Cardiac muscle cell (in vitro differentiated cells and primary cell): ENCODE results near the gene UBE2L6. TPM values are rescaled to one million over a fixed set of nuclear protein-coding genes. Genes with fewer than 3 reads are reported as not detected.
A peak's percentile ranks its signal among the peaks of the same experiment; 100 is the strongest.
"Not testable (repeated sequence)": the region's sequence is repeated elsewhere in the genome, so short reads cannot be mapped to it uniquely, and the experiment has no call there.

Experiments used
- DNase-seq, 2 donors: peaks; one replicate each; pipeline versions ENCODE4 v3.0.0 to v3.0.0-alpha.2; 2010 to 2017; ENCODE audit warnings: low read depth in 1 of 2, low spot score in 1 of 2
- H3K27ac ChIP-seq: fragments of 200-600 bp; sonication (generic); 2 replicates; pipeline ENCODE4 v1.5.1; 2016
- H3K27me3 ChIP-seq: fragments of 200-600 bp; sonication (generic); 2 replicates; pipeline ENCODE4 v1.6.0; 2016; ENCODE audit warnings: control low read depth
- H3K36me3 ChIP-seq: fragments of 200-600 bp; sonication (generic); 2 replicates; pipeline ENCODE4 v1.5.1; 2016; ENCODE audit warnings: control low read depth
- H3K4me1 ChIP-seq: fragments of 200-600 bp; sonication (generic); 2 replicates; pipeline ENCODE4 v1.8.1; 2017; ENCODE audit warnings: low read depth, mild to moderate bottlenecking, mixed run types
- H3K4me3 ChIP-seq: fragments of 200-600 bp; sonication (generic); 2 replicates; pipeline ENCODE4 v1.5.1; 2016; ENCODE audit warnings: mild to moderate bottlenecking
- H3K9me3 ChIP-seq: fragments of 200-600 bp; sonication (generic); 2 replicates; pipeline ENCODE4 v1.5.1; 2017; ENCODE audit warnings: low read depth, mild to moderate bottlenecking, control low read depth
- polyA plus RNA-seq: library from polyadenylated mRNA; unstranded; fragments of >200 nt; fragmentation: Nextera tagmentation; extraction: Ambion mirVana; gene quantifications from 2 replicates; pipeline ENCODE4 v1.2.1, GENCODE V29; 2016
- total RNA-seq: library from RNA; depleted of rRNA; stranded (reverse); fragments of >200 nt; gene quantifications from 2 replicates; pipeline ENCODE4 v1.2.3, GENCODE V29; 2016
- TF ChIP-seq, protein P1 (sequence below): IDR thresholded peaks from 2 replicates; pipeline ENCODE4 v1.5.1; 2012; ENCODE audit warnings: low read depth, mild to moderate bottlenecking, low read length

UBE2L6 gene
- total and polyA plus RNA-seq, 2 experiments from 2014 or later = 129 to 158 TPM

DNA sequence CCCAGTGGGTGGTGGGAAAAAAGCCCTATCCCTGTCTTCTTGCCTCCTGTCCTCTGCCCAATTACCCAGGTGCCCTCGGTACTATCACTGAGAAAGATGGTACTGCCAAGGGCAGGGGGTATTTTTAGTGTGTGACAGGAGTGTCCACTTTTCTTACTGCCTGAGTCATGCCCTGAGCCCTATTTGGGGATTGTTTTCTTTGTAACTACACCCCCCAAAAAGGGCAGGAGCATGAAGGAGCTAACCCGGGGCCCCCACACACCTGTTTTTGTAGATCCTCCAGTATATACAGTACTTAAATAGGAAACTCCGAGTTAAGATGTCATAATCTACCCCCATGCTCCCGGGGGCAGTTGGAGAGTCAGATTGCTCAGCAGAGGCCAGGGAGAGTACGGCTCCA, 26.3 kb downstream of the UBE2L6 start:
- Histone ChIP-seq H3K9me3 (no peaks in the 10 kb centered on the region), H3K27me3 (no peaks in the 10 kb centered on the region), H3K4me3 (no peak overlapping the region), H3K27ac (no peak overlapping the region), H3K4me1 (peaks cover 7% of the 10 kb centered on the region), H3K36me3 (no peaks in the 10 kb centered on the region)
- no peak for DNase-seq
- TF ChIP-seq, protein P1, sequence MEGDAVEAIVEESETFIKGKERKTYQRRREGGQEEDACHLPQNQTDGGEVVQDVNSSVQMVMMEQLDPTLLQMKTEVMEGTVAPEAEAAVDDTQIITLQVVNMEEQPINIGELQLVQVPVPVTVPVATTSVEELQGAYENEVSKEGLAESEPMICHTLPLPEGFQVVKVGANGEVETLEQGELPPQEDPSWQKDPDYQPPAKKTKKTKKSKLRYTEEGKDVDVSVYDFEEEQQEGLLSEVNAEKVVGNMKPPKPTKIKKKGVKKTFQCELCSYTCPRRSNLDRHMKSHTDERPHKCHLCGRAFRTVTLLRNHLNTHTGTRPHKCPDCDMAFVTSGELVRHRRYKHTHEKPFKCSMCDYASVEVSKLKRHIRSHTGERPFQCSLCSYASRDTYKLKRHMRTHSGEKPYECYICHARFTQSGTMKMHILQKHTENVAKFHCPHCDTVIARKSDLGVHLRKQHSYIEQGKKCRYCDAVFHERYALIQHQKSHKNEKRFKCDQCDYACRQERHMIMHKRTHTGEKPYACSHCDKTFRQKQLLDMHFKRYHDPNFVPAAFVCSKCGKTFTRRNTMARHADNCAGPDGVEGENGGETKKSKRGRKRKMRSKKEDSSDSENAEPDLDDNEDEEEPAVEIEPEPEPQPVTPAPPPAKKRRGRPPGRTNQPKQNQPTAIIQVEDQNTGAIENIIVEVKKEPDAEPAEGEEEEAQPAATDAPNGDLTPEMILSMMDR = no peak

DNA sequence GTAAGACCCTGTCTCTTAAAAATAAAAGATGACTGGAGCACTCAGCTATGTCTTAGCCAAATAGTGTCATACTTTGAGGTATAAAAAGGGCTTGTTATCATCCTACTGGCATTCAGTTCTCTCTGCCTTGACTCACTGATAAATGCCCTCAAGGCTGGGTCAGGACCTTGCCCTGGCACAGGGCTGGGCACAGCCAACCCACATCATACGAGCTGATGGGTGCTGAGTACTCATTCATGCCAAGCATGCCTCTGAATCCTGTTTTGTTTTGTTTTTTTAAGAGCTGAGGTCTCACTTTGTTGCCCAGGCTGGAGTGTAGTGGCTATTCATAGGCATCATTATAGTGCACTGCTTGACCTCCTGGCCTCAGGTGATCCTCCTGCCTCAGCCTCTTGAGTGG, 28.1 kb downstream of the UBE2L6 start:
- H3K36me3 ChIP-seq = no peaks in the 10 kb centered on the region
- no peak for DNase-seq
- H3K9me3 ChIP-seq = no peaks in the 10 kb centered on the region
- H3K27ac ChIP-seq = no peak overlapping the region
- H3K4me3 ChIP-seq = no peak overlapping the region
- H3K27me3 ChIP-seq = no peaks in the 10 kb centered on the region
- TF ChIP-seq, protein P1 = no peak
- H3K4me1 ChIP-seq = peaks cover 7% of the 10 kb centered on the region

DNA sequence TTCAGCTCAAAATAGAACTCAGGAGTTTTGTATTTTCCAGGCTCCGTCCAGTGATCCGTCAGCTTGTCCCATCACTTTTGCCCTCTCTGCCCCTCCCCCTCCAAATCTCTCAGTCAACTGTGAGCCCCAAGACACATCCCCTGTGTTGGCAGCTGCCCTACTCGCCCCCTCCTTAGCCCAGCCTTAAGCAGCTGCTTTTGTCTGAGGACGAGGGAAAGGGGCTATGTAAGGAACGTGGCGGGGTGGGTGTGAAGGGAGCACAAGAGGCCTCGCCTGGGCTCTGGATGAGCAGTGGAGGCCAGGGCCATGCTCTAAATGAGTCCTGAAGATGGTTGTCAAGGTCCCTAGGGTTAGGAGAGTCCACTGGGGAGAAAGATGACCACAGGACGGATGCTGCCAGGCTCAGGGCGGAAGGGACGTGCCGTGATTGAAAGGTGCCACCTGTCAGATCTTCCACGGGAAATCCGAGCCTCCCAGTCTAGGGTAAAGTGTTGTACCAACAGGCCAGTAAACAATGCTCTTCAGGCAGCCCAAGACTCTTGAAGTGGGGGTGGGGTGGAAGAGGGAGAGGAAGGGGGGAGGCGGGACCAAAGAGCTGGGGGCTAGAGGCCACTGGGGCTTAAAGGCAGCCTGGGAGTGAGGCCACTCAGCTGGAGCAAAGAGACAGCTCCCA, 30.4 kb downstream of the UBE2L6 start, which contains the start of gene SMTNL1:
Gene SMTNL1, plus strand, starts transcription at position 649 of the 673 bp plus-strand sequence. CDS start 5,048 bp downstream, outside the sequence.
- H3K27me3 ChIP-seq = no peaks in the 10 kb centered on the region
- H3K9me3 ChIP-seq = no peaks in the 10 kb centered on the region
- peak within 1 kb of the TSS; percentile 54 for H3K27ac ChIP-seq
- H3K36me3 ChIP-seq = no peaks in the 10 kb centered on the region
- TF ChIP-seq, protein P1 = no peak
- H3K4me1 ChIP-seq = peaks cover 7% of the 10 kb centered on the region
- no peak within 1 kb of the TSS for H3K4me3 ChIP-seq
- DNase-seq = no peak

DNA sequence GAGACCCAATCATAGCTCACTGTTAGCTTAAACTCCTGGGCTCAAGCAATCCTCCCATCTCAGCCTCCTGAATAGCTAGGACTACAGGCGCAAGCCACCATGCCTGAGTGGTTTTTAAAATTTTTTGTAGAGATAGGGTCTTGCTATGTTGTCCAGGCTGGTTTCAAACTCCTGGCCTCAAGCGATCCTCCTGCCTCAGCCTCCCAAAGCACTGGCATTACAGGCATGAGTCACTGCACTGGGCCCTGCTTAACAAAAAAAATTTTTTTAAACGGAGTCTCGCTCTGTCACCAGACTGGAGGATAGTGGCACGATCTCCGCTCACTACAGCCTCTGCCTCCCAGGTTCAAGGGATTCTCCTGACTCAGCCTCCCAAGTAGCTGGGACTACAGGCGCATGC, 33.0 kb downstream of the UBE2L6 start:
- not testable (repeated sequence) for DNase-seq, H3K36me3 ChIP-seq, H3K4me3 ChIP-seq, H3K27ac ChIP-seq, H3K27me3 ChIP-seq, H3K4me1 ChIP-seq, H3K9me3 ChIP-seq

DNA sequence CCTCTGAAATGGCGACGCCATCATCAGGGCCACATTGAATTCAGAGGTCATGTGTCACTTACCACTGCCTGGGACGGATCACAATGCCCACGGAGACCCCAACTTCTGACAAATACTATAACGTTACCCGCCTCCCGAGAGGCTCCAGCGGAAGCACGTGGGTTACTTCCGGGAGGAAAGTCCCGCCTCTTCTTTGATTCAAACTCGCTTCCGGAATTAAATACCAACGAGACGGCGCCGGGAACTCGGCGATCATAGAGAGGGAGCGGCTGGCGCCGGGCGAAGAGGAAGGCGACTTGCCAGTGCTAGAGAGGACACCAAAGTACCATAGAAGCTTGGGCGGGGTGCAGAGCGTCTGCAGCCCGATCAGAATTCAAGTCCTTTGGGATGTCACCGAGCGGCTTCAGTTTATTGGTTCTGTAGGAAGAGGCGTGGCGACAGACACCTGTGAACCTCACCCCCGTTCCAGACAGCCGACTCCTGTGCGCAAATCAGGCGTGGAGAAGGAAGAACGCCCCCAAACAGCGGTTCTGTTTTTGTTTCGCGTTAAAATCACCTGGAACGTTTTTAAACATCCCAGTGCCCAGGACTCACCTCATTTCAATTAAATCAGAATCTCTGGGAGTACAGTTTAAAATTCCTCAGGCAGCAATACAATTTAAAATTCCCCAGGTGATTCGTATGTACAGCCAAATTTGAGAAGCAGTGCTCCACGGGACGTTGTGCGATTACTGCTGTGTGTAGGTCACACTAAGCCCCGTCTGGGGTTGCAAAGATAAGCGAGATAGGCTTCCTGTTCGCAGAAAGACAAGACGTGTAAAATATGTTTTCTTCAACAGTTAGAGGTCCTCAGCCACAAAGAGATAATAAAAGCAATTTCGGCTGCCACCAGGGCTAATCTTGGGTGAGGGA, 36.6 kb downstream of the UBE2L6 start, which contains the start of gene TIMM10:
Gene TIMM10, minus strand, starts transcription at position 159 of the 912 bp plus-strand sequence. CDS start 565 bp downstream, outside the sequence.
- peak; percentile 97 to 99 for DNase-seq
- peak within 1 kb of the TSS; percentile 47 for H3K27ac ChIP-seq
- peak within 1 kb of the TSS; percentile 86 for H3K4me3 ChIP-seq
- no peaks in the 10 kb centered on the region for H3K4me1 ChIP-seq
- no peaks in the 10 kb centered on the region for H3K27me3 ChIP-seq
- H3K9me3 ChIP-seq = no peaks in the 10 kb centered on the region
- no peaks in the 10 kb centered on the region for H3K36me3 ChIP-seq
- TF ChIP-seq, protein P1 = no peak
